ENCODE results near the gene BATF3.

DNA sequence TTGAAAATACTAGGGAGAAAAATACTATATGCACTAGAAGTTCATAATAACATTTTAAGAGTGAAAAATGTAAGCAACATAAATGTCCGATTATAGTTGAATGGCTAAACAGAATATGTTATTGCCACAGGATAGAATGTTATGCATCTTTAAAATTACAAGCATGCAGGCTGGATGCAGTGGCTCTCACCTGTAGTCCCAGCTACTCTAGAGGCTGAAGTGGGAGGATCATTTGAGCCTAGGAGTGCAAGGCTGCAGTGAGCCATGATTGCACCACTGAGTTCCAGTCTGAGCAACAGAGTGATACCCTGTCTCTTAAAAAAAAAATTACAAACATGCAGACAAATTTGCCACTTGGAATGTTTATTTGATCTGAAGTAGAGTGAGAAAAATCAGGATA is 3.0 kb upstream of the BATF3 start:
- TF ChIP-seq POLR2A (IDR thresholded peaks at IDR 0.05) = no peak
- TF ChIP-seq, protein P1, sequence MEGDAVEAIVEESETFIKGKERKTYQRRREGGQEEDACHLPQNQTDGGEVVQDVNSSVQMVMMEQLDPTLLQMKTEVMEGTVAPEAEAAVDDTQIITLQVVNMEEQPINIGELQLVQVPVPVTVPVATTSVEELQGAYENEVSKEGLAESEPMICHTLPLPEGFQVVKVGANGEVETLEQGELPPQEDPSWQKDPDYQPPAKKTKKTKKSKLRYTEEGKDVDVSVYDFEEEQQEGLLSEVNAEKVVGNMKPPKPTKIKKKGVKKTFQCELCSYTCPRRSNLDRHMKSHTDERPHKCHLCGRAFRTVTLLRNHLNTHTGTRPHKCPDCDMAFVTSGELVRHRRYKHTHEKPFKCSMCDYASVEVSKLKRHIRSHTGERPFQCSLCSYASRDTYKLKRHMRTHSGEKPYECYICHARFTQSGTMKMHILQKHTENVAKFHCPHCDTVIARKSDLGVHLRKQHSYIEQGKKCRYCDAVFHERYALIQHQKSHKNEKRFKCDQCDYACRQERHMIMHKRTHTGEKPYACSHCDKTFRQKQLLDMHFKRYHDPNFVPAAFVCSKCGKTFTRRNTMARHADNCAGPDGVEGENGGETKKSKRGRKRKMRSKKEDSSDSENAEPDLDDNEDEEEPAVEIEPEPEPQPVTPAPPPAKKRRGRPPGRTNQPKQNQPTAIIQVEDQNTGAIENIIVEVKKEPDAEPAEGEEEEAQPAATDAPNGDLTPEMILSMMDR (IDR thresholded peaks at IDR 0.05) = no peak

Data from thyroid gland (tissue), 4 donors.